ENCODE data around the gene ZNF516. TPM values are rescaled to one million over a fixed set of nuclear protein-coding genes. Genes with fewer than 3 reads are reported as not detected.

Gene ZNF516
- polyA plus RNA-seq, 1 experiment: 11.3 TPM

DNA sequence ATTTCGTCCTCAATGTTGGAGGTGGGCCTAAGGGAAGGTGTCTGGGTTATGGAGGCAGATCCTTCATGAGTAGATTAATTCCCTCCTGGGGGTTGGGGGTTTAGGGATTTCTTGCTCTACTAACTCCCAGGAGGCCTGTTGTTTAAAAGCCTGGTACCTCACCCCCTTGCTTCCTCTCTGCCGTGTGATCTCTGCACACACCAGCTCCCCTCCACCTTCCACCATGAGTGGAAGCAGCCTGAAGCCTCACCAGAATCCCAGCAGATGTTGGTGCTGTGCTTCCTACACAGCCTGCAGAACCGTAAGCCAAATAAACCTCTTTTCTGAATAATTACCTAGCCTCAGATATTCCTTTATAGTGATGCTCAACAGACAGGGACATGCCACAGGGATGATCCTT, 141.5 kb downstream of the ZNF516 start:
- CTCF ChIA-PET: interaction anchor here (1.2 kb wide), 1 partner anchor 356 kb away, joined by 3 read pairs; no protein-coding TSS in a partner anchor
- TF ChIP-seq, protein P1, sequence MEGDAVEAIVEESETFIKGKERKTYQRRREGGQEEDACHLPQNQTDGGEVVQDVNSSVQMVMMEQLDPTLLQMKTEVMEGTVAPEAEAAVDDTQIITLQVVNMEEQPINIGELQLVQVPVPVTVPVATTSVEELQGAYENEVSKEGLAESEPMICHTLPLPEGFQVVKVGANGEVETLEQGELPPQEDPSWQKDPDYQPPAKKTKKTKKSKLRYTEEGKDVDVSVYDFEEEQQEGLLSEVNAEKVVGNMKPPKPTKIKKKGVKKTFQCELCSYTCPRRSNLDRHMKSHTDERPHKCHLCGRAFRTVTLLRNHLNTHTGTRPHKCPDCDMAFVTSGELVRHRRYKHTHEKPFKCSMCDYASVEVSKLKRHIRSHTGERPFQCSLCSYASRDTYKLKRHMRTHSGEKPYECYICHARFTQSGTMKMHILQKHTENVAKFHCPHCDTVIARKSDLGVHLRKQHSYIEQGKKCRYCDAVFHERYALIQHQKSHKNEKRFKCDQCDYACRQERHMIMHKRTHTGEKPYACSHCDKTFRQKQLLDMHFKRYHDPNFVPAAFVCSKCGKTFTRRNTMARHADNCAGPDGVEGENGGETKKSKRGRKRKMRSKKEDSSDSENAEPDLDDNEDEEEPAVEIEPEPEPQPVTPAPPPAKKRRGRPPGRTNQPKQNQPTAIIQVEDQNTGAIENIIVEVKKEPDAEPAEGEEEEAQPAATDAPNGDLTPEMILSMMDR (IDR thresholded peaks at IDR 0.05; ENCODE audit: insufficient read depth, low read depth, low read length): no peak
- peaks cover 3% of the 10 kb centered on the region for H3K36me3 ChIP-seq (ENCODE audit: control insufficient read depth, insufficient read depth, low read length)
- no peak for DNase-seq (ENCODE audit: low read depth)
- POLR2A ChIA-PET: no interaction called here
- no peak overlapping the region for H3K4me3 ChIP-seq (ENCODE audit: low read depth, low read length)
- H3K27me3 ChIP-seq (ENCODE audit: control insufficient read depth, insufficient read depth, low read length): no peaks in the 10 kb centered on the region

DNA sequence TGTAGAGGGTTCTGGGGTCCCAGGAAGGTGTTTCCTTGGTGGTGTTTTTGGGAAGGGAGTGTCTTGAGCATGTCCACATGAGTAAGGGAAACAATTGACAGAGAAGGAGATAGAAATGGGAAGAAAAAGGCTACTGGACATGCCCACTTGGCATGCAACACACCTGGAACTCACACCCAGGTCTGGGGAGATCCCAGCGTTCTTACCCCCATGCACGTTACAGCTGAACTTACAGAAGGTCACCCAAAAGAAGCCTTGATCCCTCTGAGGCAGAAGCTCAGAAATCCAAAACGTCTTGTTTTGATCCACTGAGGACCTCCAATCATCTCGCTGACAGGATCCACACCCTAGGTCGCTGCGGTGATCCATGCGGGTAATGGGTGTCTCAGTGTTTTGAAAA, 142.0 kb downstream of the ZNF516 start:
- POLR2A ChIA-PET: no interaction called here
- TF ChIP-seq, protein P1 (IDR thresholded peaks at IDR 0.05; ENCODE audit: insufficient read depth, low read depth, low read length): no peak
- CTCF ChIA-PET: interaction anchor here (1.2 kb wide), 1 partner anchor 356 kb away, joined by 3 read pairs; no protein-coding TSS in a partner anchor

DNA sequence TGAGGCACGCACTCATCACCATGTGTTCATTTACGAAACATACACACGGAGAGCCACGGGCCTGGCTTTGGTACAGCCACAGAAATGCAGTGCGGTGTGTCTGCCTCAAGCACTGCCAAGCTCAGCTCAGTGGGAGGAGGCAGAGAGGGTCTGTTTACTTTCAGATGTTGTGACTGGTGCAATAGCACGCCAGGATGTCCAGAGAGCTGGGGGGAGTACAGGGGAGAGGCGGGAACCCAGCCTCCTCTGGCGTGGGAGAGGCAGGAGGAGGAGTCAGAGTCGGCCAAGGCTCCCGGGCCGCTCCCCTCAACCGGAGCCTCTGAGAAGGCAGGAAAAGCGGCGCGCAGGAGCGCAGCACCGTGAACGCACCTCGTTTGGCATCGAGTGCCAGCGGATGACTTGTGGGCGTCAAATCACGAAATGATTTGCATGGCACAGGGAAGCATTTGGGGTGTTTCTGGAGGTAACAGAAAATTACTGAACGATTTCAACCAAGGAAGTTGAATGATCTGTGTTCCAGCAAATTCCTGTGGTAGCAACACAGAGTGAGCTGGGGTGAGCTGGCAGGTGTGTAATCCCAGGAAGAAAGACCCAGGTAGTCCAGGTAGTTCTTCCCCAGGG, 143.0 kb downstream of the ZNF516 start:
- ChIA-PET CTCF (interaction anchor here (0.6 to 1.4 kb wide), 5 partner anchors 11 to 1699 kb away, joined by 3 to 5 read pairs (median 3); no protein-coding TSS in a partner anchor), POLR2A (interaction anchor here (0.6 kb wide), 1 partner anchor 95 kb away, joined by 3 read pairs; no protein-coding TSS in a partner anchor)
- H3K36me3 ChIP-seq (ENCODE audit: control insufficient read depth, insufficient read depth, low read length): peaks cover 1% of the 10 kb centered on the region; the same call in 1 of the 2 replicates
- TF ChIP-seq, protein P1 (IDR thresholded peaks at IDR 0.05; ENCODE audit: insufficient read depth, low read depth, low read length): no peak
- H3K4me3 ChIP-seq (ENCODE audit: low read depth, low read length): peak overlapping the region; percentile 5
- H3K27me3 ChIP-seq (ENCODE audit: control insufficient read depth, insufficient read depth, low read length): no peaks in the 10 kb centered on the region
- peak; percentile 84 for DNase-seq (ENCODE audit: low read depth)

More for the DNA sequence above, 142.0 kb downstream of the ZNF516 start:
- Histone ChIP-seq H3K4me3 (ENCODE audit: low read depth, low read length) (no peak overlapping the region), H3K27me3 (ENCODE audit: control insufficient read depth, insufficient read depth, low read length) (no peaks in the 10 kb centered on the region), H3K36me3 (ENCODE audit: control insufficient read depth, insufficient read depth, low read length) (peaks cover 3% of the 10 kb centered on the region)
- DNase-seq (ENCODE audit: low read depth): no peak

DNA sequence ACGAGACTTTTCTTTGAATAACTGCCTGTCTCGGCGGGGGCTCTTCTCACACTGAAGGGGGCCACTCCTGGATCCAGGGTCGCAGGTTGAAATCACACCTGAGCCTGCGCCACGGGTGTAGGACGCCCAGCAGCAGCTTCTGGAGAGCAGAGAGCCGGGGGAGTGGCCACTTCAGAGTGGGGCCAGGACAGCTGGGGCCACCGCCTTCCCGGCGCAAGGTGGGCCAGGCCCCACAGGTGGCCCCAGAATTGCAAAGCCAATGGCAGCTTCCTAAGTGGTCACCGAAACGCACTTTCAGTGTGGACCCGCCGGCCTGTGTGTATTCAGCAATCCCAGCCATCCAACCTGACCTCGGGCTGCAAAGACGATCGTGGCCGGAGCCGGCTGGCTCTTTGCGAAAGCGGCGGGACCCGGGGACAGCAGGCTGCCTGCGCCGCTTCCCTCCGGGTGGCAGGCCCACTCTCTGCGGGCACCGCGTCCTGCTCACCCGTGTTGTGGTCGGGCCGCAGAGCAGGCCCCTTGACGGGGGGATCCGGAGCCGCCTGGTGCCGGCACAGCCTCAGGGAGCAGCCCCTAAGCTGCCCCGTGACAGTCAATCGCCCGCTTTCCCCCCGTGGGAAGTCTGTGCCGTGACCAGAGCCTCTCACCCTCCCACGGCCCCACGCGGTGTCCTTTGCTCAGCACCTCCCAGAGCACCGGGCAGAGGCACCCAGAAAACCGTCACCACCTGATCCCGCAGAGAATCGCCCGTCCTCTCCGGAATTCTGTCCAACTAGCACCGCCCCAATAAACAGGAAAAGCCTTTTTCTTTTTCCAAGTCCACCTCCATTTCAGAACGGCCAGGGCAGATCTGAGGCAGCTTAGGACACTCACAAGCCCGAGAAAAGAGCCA, 144.7 kb downstream of the ZNF516 start:
- Histone ChIP-seq H3K4me3 (ENCODE audit: low read depth, low read length) (no peak overlapping the region), H3K27me3 (ENCODE audit: control insufficient read depth, insufficient read depth, low read length) (no peaks in the 10 kb centered on the region), H3K36me3 (ENCODE audit: control insufficient read depth, insufficient read depth, low read length) (no peaks in the 10 kb centered on the region)
- POLR2A ChIA-PET: no interaction called here
- CTCF ChIA-PET: interaction anchor here (0.7 to 1.0 kb wide), 3 partner anchors 11 to 102 kb away, joined by 3 read pairs; no protein-coding TSS in a partner anchor
- TF ChIP-seq, protein P1 (IDR thresholded peaks at IDR 0.05; ENCODE audit: insufficient read depth, low read depth, low read length): no peak
- DNase-seq (ENCODE audit: low read depth): no peak

All from BJ (cell line).